HG02840 (cell line): ENCODE results near the gene SPIRE2.
"Not testable (repeated sequence)": the region's sequence is repeated elsewhere in the genome, so short reads cannot be mapped to it uniquely, and the experiment has no call there.

ENCODE experiments used
- ATAC-seq: cut with Tn5 transposase; IDR thresholded peaks from one replicate; pipeline ENCODE4 v1.9.1; 2021; ENCODE audit warnings: mild to moderate bottlenecking, moderate library complexity, moderate number of reproducible peaks; ENCODE audit not compliant: unreplicated experiment, low FRiP score

Gene SPIRE2

GRCh38 chr16:89834813-89835363 is 6.6 kb downstream of the SPIRE2 start:
- ATAC-seq = not testable (repeated sequence)

- not testable (repeated sequence) for ATAC-seq
These were observed 8.2 kb downstream of the SPIRE2 start for GRCh38 chr16:89836484-89836883.

- ATAC-seq = no peak
These were observed 8.8 kb downstream of the SPIRE2 start for GRCh38 chr16:89837014-89837546.

GRCh38 chr16:89841275-89841674 is 13.0 kb downstream of the SPIRE2 start:
- ATAC-seq = no peak

- ATAC-seq = no peak
These were observed 14.5 kb downstream of the SPIRE2 start for GRCh38 chr16:89842471-89843408.

GRCh38 chr16:89843409-89844350 is 15.4 kb downstream of the SPIRE2 start:
- ATAC-seq = no peak

GRCh38 chr16:89844739-89845339 is 16.6 kb downstream of the SPIRE2 start:
- ATAC-seq = no peak

- no peak for ATAC-seq
These were observed 17.1 kb downstream of the SPIRE2 start for GRCh38 chr16:89845417-89845816.

- ATAC-seq = no peak
These were observed 19.0 kb downstream of the SPIRE2 start for GRCh38 chr16:89847051-89847939.

- no peak for ATAC-seq
These were observed 19.6 kb downstream of the SPIRE2 start for GRCh38 chr16:89847940-89848297.

- no peak for ATAC-seq
These were observed 20.7 kb downstream of the SPIRE2 start for GRCh38 chr16:89848974-89849373.

- no peak for ATAC-seq
These were observed 25.2 kb downstream of the SPIRE2 start for GRCh38 chr16:89853306-89853993.

GRCh38 chr16:89855301-89855945 is 27.1 kb downstream of the SPIRE2 start:
- ATAC-seq = no peak

- no peak for ATAC-seq
These were observed 27.7 kb downstream of the SPIRE2 start for GRCh38 chr16:89855986-89856385.

GRCh38 chr16:89858973-89859614 is 30.8 kb downstream of the SPIRE2 start:
- no peak for ATAC-seq

- no peak for ATAC-seq
These were observed 31.3 kb downstream of the SPIRE2 start for GRCh38 chr16:89859615-89860007.

- no peak for ATAC-seq
These were observed 32.6 kb downstream of the SPIRE2 start for GRCh38 chr16:89860747-89861304.
